CD8-positive, alpha-beta memory T cell (primary cell): ENCODE data around the gene PDGFD. TPM values are rescaled to one million over a fixed set of nuclear protein-coding genes. Genes with fewer than 3 reads are reported as not detected.

Source experiments
- CTCF ChIA-PET: fragments of 350-600 bp; sonication (Branson Sonifier 250); formaldehyde crosslinking; loops from one replicate; lab custom pipeline; 2021; ENCODE audit warnings: antibody characterized with exemption; lab: Charles Lee
- POLR2A ChIA-PET: fragments of 350-600 bp; sonication (Branson Sonifier 250); formaldehyde crosslinking; loops from one replicate; lab custom pipeline; 2021; ENCODE audit warnings: antibody characterized with exemption; lab: Charles Lee
- DNase-seq, 5 donors: peaks; one replicate each; pipeline versions ENCODE4 v3.0.0 to v3.0.0-alpha.2; 2020 to 2022; ENCODE audit warnings: mixed read lengths in 1 of 5
- H3K27ac ChIP-seq: one replicate; pipeline ENCODE4 v1.7.0; 2013; ENCODE audit warnings: low read depth, mild to moderate bottlenecking, low read length, moderate library complexity
- H3K27me3 ChIP-seq: 2 replicates; pipeline ENCODE4 v1.7.0; 2013; ENCODE audit warnings: low read length, mild to moderate bottlenecking; ENCODE audit not compliant: insufficient read depth, poor library complexity, severe bottlenecking
- H3K36me3 ChIP-seq: 2 replicates; pipeline ENCODE4 v1.7.0; 2013; ENCODE audit warnings: mild to moderate bottlenecking, low read length, moderate library complexity; ENCODE audit not compliant: insufficient read depth
- H3K4me1 ChIP-seq: 2 replicates; pipeline ENCODE4 v1.7.0; 2013; ENCODE audit warnings: mild to moderate bottlenecking, low read length, moderate library complexity; ENCODE audit not compliant: insufficient read depth
- H3K4me3 ChIP-seq: 2 replicates; pipeline ENCODE4 v1.7.0; 2013; ENCODE audit warnings: mild to moderate bottlenecking, low read length
- H3K9me3 ChIP-seq: 2 replicates; pipeline ENCODE4 v1.7.0; 2013; ENCODE audit warnings: mild to moderate bottlenecking, low read length
- H3K27ac Mint-ChIP-seq, 8 donors: one replicate each; pipeline ENCODE4 v1.8.0; 2020 to 2021; ENCODE audit warnings: mixed read lengths in 8 of 8, mild to moderate bottlenecking in 6 of 8, inconsistent platforms in 3 of 8, moderate library complexity in 3 of 8
- H3K27me3 Mint-ChIP-seq, 2 donors: one replicate each; pipeline ENCODE4 v1.8.0; 2020 to 2021; ENCODE audit warnings: mixed read lengths in 2 of 2, mild to moderate bottlenecking in 1 of 2, moderate library complexity in 1 of 2
- H3K36me3 Mint-ChIP-seq, 3 donors: one replicate each; pipeline ENCODE4 v1.8.0; 2020 to 2021; ENCODE audit warnings: mixed read lengths in 3 of 3, inconsistent platforms in 1 of 3, mild to moderate bottlenecking in 1 of 3
- H3K4me1 Mint-ChIP-seq, 3 donors: one replicate each; pipeline ENCODE4 v1.8.0; 2020 to 2021; ENCODE audit warnings: mixed read lengths in 3 of 3, inconsistent platforms in 1 of 3, mild to moderate bottlenecking in 1 of 3
- H3K4me3 Mint-ChIP-seq, 7 donors: one replicate each; pipeline ENCODE4 v1.8.0; 2020 to 2021; ENCODE audit warnings: mixed read lengths in 7 of 7, mild to moderate bottlenecking in 6 of 7, moderate library complexity in 4 of 7, inconsistent platforms in 2 of 7
- H3K9me3 Mint-ChIP-seq, 5 donors: one replicate each; pipeline ENCODE4 v1.8.0; 2020 to 2022; ENCODE audit warnings: mixed read lengths in 5 of 5, mild to moderate bottlenecking in 3 of 5, moderate library complexity in 2 of 5, inconsistent platforms in 1 of 5
- polyA plus RNA-seq: library from polyadenylated mRNA; unstranded; fragments of 300-500 nt; fragmentation: Illumina TruSeq; gene quantifications from one replicate; pipeline ENCODE4 v1.2.3, GENCODE V29; 2021
- total RNA-seq, 2 experiments: library from RNA; stranded (reverse); gene quantifications; one replicate each; pipeline ENCODE4 v1.2.3, GENCODE V29; 2021

Gene PDGFD
- total and polyA plus RNA-seq, 3 experiments from 2014 or later: 0.15 to 8.1 (median 0.29) TPM

DNA sequence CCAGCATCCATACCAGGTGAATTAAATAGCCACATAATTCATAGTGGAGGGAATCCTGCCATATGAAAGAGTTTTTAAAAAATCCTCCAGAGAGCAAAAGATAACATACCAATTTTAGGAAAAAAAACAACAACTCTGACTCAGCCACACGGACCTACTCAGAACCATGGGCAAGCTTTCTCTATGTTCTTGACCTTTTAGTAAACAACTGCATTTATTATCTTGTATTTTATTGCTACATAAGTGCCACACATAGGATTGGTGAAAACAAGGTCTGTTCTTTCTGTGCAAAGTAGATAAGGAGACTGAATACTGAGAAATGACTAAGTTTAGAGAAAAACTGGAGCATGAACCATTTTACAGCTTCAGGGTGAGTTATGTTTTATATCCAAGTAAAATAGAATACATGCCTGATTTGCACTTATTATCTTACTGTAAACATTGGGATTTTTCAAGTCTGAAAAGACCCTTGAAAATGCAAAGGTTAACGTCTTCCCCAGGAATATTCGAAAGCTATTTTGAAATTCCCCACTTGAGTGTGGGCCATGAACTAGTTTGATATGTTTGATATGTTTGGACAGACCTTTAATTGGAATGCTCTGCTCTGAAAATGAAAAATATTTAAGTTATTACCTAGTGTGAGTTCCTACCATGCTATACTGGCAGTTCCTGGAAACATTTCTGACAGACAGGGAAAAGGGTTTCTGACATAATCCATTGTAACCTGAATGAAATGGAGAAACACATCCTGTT lies 217.0 kb downstream of the PDGFD start:
- Histone ChIP-seq H3K4me1 (no peaks in the 10 kb centered on the region), H3K36me3 (no peaks in the 10 kb centered on the region), H3K4me3 (no peak overlapping the region), H3K27me3 (no peaks in the 10 kb centered on the region), H3K27ac (no peak overlapping the region), H3K9me3 (no peaks in the 10 kb centered on the region)
- H3K4me3 Mint-ChIP-seq: no peak overlapping the region
- H3K36me3 Mint-ChIP-seq: peaks cover 0 to 2% (median 2%) of the 10 kb centered on the region in 3 donors
- H3K9me3 Mint-ChIP-seq: no peaks in the 10 kb centered on the region
- no peak for DNase-seq
- no peaks in the 10 kb centered on the region for H3K27me3 Mint-ChIP-seq
- ChIA-PET CTCF (no interaction called here), POLR2A (no interaction called here)
- no peaks in the 10 kb centered on the region for H3K4me1 Mint-ChIP-seq
- no peak overlapping the region for H3K27ac Mint-ChIP-seq

- Mint-ChIP-seq H3K4me3 (no peak overlapping the region), H3K36me3 (peaks cover 0 to 2% (median 2%) of the 10 kb centered on the region in 3 donors), H3K27me3 (no peaks in the 10 kb centered on the region), H3K9me3 (peaks cover 0 to 4% (median 2%) of the 10 kb centered on the region in 5 donors), H3K27ac (no peak overlapping the region), H3K4me1 (no peaks in the 10 kb centered on the region)
- Histone ChIP-seq H3K9me3 (no peaks in the 10 kb centered on the region), H3K36me3 (no peaks in the 10 kb centered on the region), H3K27ac (no peak overlapping the region), H3K4me1 (no peaks in the 10 kb centered on the region), H3K4me3 (no peak overlapping the region), H3K27me3 (no peaks in the 10 kb centered on the region)
- ChIA-PET CTCF (no interaction called here), POLR2A (no interaction called here)
- no peak for DNase-seq
Measured at GRCh38 chr11:103944251-103944940, 219.6 kb downstream of the PDGFD start.

DNA sequence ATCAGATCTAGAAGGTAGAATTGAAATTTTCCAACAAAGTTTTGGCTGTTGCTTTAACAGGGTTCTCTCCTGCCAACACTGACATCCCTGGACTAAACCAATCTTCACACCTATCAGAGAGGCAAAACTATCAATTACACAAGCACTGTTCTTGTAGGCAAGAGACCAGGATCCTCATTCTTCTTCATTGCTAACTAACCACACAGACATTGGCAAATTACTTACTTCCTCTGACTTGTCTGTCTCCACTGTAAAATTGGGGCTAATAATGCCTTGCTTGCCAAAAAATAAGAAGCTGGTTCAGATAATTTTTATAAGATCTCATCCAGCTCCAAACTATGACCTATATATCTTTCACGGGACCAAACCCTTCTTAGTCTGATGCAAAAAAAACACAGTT lies 221.3 kb downstream of the PDGFD start:
- no peak overlapping the region for H3K27ac Mint-ChIP-seq
- no peaks in the 10 kb centered on the region for H3K27me3 Mint-ChIP-seq
- CTCF ChIA-PET: no interaction called here

GRCh38 chr11:103940551-103940950 lies 223.4 kb downstream of the PDGFD start:
- CTCF ChIA-PET: no interaction called here
- Mint-ChIP-seq H3K4me1 (no peaks in the 10 kb centered on the region), H3K36me3 (peaks cover 0 to 2% (median 0%) of the 10 kb centered on the region in 3 donors), H3K27ac (no peak overlapping the region), H3K4me3 (no peak overlapping the region), H3K27me3 (no peaks in the 10 kb centered on the region), H3K9me3 (peaks cover 0 to 4% (median 2%) of the 10 kb centered on the region in 5 donors)
- Histone ChIP-seq H3K4me3 (no peak overlapping the region), H3K27me3 (no peaks in the 10 kb centered on the region), H3K36me3 (no peaks in the 10 kb centered on the region), H3K27ac (no peak overlapping the region), H3K4me1 (no peaks in the 10 kb centered on the region), H3K9me3 (no peaks in the 10 kb centered on the region)
- no peak for DNase-seq
- POLR2A ChIA-PET: no interaction called here

More for the DNA sequence above, 221.3 kb downstream of the PDGFD start:
- DNase-seq: no peak
- no peaks in the 10 kb centered on the region for H3K4me1 Mint-ChIP-seq
- no peak overlapping the region for H3K4me3 ChIP-seq
- no peak overlapping the region for H3K4me3 Mint-ChIP-seq
- POLR2A ChIA-PET: no interaction called here
- no peaks in the 10 kb centered on the region for H3K9me3 ChIP-seq
- peaks cover 0 to 4% (median 2%) of the 10 kb centered on the region in 5 donors for H3K9me3 Mint-ChIP-seq
- H3K36me3 Mint-ChIP-seq: peaks cover 0 to 2% (median 2%) of the 10 kb centered on the region in 3 donors
- H3K4me1 ChIP-seq: no peaks in the 10 kb centered on the region
- no peak overlapping the region for H3K27ac ChIP-seq
- no peaks in the 10 kb centered on the region for H3K36me3 ChIP-seq
- no peaks in the 10 kb centered on the region for H3K27me3 ChIP-seq

GRCh38 chr11:103939694-103940093 lies 224.3 kb downstream of the PDGFD start:
- H3K4me3 ChIP-seq: no peak overlapping the region
- no peaks in the 10 kb centered on the region for H3K4me1 ChIP-seq
- ChIA-PET CTCF (no interaction called here), POLR2A (no interaction called here)
- H3K9me3 ChIP-seq: no peaks in the 10 kb centered on the region
- no peaks in the 10 kb centered on the region for H3K36me3 ChIP-seq
- Mint-ChIP-seq H3K9me3 (peaks cover 0 to 4% (median 2%) of the 10 kb centered on the region in 5 donors), H3K4me3 (no peak overlapping the region), H3K36me3 (peaks cover 0 to 2% (median 0%) of the 10 kb centered on the region in 3 donors), H3K27ac (no peak overlapping the region), H3K27me3 (no peaks in the 10 kb centered on the region), H3K4me1 (no peaks in the 10 kb centered on the region)
- no peaks in the 10 kb centered on the region for H3K27me3 ChIP-seq
- no peak for DNase-seq
- no peak overlapping the region for H3K27ac ChIP-seq

- no peak for DNase-seq
- Histone ChIP-seq H3K36me3 (no peaks in the 10 kb centered on the region), H3K4me1 (no peaks in the 10 kb centered on the region), H3K9me3 (no peaks in the 10 kb centered on the region), H3K27ac (no peak overlapping the region), H3K4me3 (no peak overlapping the region), H3K27me3 (no peaks in the 10 kb centered on the region)
- Mint-ChIP-seq H3K27me3 (no peaks in the 10 kb centered on the region), H3K4me3 (no peak overlapping the region), H3K9me3 (peaks cover 0 to 4% (median 2%) of the 10 kb centered on the region in 5 donors), H3K27ac (no peak overlapping the region), H3K36me3 (no peaks in the 10 kb centered on the region), H3K4me1 (no peaks in the 10 kb centered on the region)
- ChIA-PET POLR2A (no interaction called here), CTCF (no interaction called here)
Measured at GRCh38 chr11:103936059-103936458, 227.9 kb downstream of the PDGFD start.

DNA sequence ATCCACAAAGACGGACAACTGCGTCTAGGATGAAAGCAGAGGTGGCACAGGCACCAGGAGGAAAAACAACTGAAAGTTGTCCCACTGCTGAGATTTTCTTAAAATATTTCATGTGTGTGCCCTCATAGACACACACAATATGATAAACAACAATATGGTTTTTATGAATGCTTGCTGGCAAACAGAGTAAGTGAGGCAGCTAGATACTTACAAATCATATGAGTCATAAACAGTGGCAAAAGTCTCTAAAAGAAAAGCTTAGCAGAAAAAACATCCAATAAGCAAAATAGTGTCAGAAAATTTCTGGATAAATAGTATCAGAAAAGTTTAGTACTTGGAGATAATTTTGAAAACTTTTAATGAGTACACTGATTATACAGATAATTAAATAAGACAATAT lies 228.7 kb downstream of the PDGFD start:
- CTCF ChIA-PET: no interaction called here

GRCh38 chr11:103929170-103929903 lies 234.6 kb downstream of the PDGFD start:
- H3K27ac ChIP-seq: no peak overlapping the region
- CTCF ChIA-PET: no interaction called here

More for the DNA sequence above, 228.7 kb downstream of the PDGFD start:
- no peak overlapping the region for H3K4me3 Mint-ChIP-seq
- no peak overlapping the region for H3K4me3 ChIP-seq
- POLR2A ChIA-PET: no interaction called here
- H3K36me3 Mint-ChIP-seq: no peaks in the 10 kb centered on the region
- no peaks in the 10 kb centered on the region for H3K4me1 Mint-ChIP-seq
- no peak overlapping the region for H3K27ac Mint-ChIP-seq
- H3K27ac ChIP-seq: no peak overlapping the region
- no peaks in the 10 kb centered on the region for H3K27me3 Mint-ChIP-seq
- no peaks in the 10 kb centered on the region for H3K36me3 ChIP-seq
- peaks cover 0 to 4% (median 2%) of the 10 kb centered on the region in 5 donors for H3K9me3 Mint-ChIP-seq
- DNase-seq: no peak
- H3K27me3 ChIP-seq: no peaks in the 10 kb centered on the region
- H3K9me3 ChIP-seq: no peaks in the 10 kb centered on the region
- H3K4me1 ChIP-seq: no peaks in the 10 kb centered on the region

More at GRCh38 chr11:103929170-103929903, 234.6 kb downstream of the PDGFD start:
- no peaks in the 10 kb centered on the region for H3K9me3 ChIP-seq
- H3K36me3 ChIP-seq: no peaks in the 10 kb centered on the region
- POLR2A ChIA-PET: no interaction called here
- Mint-ChIP-seq H3K4me1 (peaks cover 3 to 4% (median 4%) of the 10 kb centered on the region in 3 donors), H3K9me3 (no peaks in the 10 kb centered on the region), H3K27ac (peak overlapping the region in 1 of 8 donors; percentile 38), H3K36me3 (no peaks in the 10 kb centered on the region), H3K4me3 (no peak overlapping the region), H3K27me3 (no peaks in the 10 kb centered on the region)
- no peak overlapping the region for H3K4me3 ChIP-seq
- H3K4me1 ChIP-seq: no peaks in the 10 kb centered on the region
- H3K27me3 ChIP-seq: no peaks in the 10 kb centered on the region
- no peak for DNase-seq
